A673 (cell line): ENCODE measurements around the gene ACIN1. TPM values are rescaled to one million over a fixed set of nuclear protein-coding genes. Genes with fewer than 3 reads are reported as not detected.

Experiments
- BruUV-seq: library from RNA; stranded (reverse); fragments of 400-500 nt; replicated peaks from 2 replicates; lab custom pipeline; 2021; lab: Mats Ljungman, UMichigan
- CTCF ChIA-PET: fragments of 300-600 bp; sonication (Branson Sonifier 250); formaldehyde crosslinking; loops from one replicate; lab custom pipeline; 2022; ENCODE audit warnings: antibody characterized with exemption; lab: Charles Lee
- POLR2A ChIA-PET: fragments of 300-600 bp; sonication (Branson Sonifier 250); formaldehyde crosslinking; loops from one replicate; lab custom pipeline; 2022; ENCODE audit warnings: antibody characterized with exemption; ENCODE audit not compliant: low non-redundant PET; lab: Charles Lee
- DNase-seq: peaks from one replicate; pipeline ENCODE4 v3.0.0-alpha.2; 2015; ENCODE audit warnings: low spot score
- H3K27ac ChIP-seq: fragments of 200-600 bp; sonication (generic); 2 replicates; pipeline ENCODE4 v1.5.1; 2016; ENCODE audit warnings: mixed run types, low read depth, mild to moderate bottlenecking, mixed read lengths, antibody characterized with exemption, low read length; ENCODE audit not compliant: poor library complexity, severe bottlenecking
- H3K27me3 ChIP-seq: fragments of 200-600 bp; sonication (generic); replicated peaks from 2 replicates; pipeline ENCODE4 v1.6.1; 2017; ENCODE audit warnings: mixed run types, low read depth, mild to moderate bottlenecking, mixed read lengths, antibody characterized with exemption, low read length; ENCODE audit not compliant: insufficient read depth, poor library complexity
- H3K36me3 ChIP-seq: fragments of 200-600 bp; sonication (generic); 2 replicates; pipeline ENCODE4 v1.6.1; 2016; ENCODE audit warnings: mixed run types, mild to moderate bottlenecking, mixed read lengths, antibody characterized with exemption, low read length; ENCODE audit not compliant: insufficient read depth, poor library complexity, severe bottlenecking
- H3K4me1 ChIP-seq: fragments of 200-600 bp; sonication (generic); 2 replicates; pipeline ENCODE4 v1.6.1; 2017; ENCODE audit warnings: mixed run types, mild to moderate bottlenecking, mixed read lengths, antibody characterized with exemption, low read length; ENCODE audit not compliant: insufficient read depth, poor library complexity, severe bottlenecking
- H3K4me3 ChIP-seq: fragments of 200-600 bp; sonication (generic); 2 replicates; pipeline ENCODE4 v1.5.1; 2016; ENCODE audit warnings: low read depth, mixed run types, mild to moderate bottlenecking, mixed read lengths, low read length; ENCODE audit not compliant: poor library complexity, severe bottlenecking
- H3K9me3 ChIP-seq: fragments of 200-600 bp; sonication (generic); 2 replicates; pipeline ENCODE4 v1.6.1; 2016; ENCODE audit warnings: mixed run types, low read depth, mild to moderate bottlenecking, mixed read lengths, antibody characterized with exemption, low read length; ENCODE audit not compliant: poor library complexity, severe bottlenecking
- EZH2 ChIP-seq: fragments of 200-600 bp; sonication (generic); IDR thresholded peaks from 2 replicates; pipeline ENCODE4 v1.6.1; 2017; ENCODE audit warnings: borderline replicate concordance, low read depth, mild to moderate bottlenecking, mixed read lengths, antibody characterized with exemption, low read length; ENCODE audit not compliant: poor library complexity, severe bottlenecking
- intact Hi-C: fragments of 100-400 bp; cut with micrococcal nuclease; formaldehyde crosslinking; loops from one replicate; pipeline ENCODE4 v1.10.0; 2022; ENCODE audit not compliant: unreplicated experiment
- total RNA-seq: library from RNA; stranded (reverse); gene quantifications from 2 replicates; pipeline ENCODE4 v1.2.3, GENCODE V29; 2021
- TF ChIP-seq, protein P1 (sequence below): fragments of 300-800, 200-600 bp; sonication (generic); conservative IDR thresholded peaks from 2 replicates; pipeline ENCODE4 v1.5.1; 2017; ENCODE audit warnings: low read depth, mild to moderate bottlenecking, antibody characterized with exemption, low read length, moderate library complexity, mixed read lengths

The ACIN1 gene
- total RNA-seq, 1 experiment from 2014 or later: 339 TPM

GRCh38 chr14:23115918-23116317 lies 21.0 kb upstream of the ACIN1 start:
- no peak for TF ChIP-seq EZH2
- TF ChIP-seq, protein P1, sequence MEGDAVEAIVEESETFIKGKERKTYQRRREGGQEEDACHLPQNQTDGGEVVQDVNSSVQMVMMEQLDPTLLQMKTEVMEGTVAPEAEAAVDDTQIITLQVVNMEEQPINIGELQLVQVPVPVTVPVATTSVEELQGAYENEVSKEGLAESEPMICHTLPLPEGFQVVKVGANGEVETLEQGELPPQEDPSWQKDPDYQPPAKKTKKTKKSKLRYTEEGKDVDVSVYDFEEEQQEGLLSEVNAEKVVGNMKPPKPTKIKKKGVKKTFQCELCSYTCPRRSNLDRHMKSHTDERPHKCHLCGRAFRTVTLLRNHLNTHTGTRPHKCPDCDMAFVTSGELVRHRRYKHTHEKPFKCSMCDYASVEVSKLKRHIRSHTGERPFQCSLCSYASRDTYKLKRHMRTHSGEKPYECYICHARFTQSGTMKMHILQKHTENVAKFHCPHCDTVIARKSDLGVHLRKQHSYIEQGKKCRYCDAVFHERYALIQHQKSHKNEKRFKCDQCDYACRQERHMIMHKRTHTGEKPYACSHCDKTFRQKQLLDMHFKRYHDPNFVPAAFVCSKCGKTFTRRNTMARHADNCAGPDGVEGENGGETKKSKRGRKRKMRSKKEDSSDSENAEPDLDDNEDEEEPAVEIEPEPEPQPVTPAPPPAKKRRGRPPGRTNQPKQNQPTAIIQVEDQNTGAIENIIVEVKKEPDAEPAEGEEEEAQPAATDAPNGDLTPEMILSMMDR: no peak
- ChIA-PET POLR2A (no interaction called here), CTCF (no interaction called here)

GRCh38 chr14:23115039-23115731 lies 20.2 kb upstream of the ACIN1 start:
- Histone ChIP-seq H3K9me3 (no peaks in the 10 kb centered on the region), H3K27ac (no peak overlapping the region), H3K27me3 (peaks cover 13% of the 10 kb centered on the region), H3K4me1 (no peaks in the 10 kb centered on the region), H3K4me3 (no peak overlapping the region), H3K36me3 (no peaks in the 10 kb centered on the region)
- BruUV-seq: no TSS peak
- intact Hi-C loops: no loop called here
- DNase-seq: peak; percentile 32
- ChIA-PET POLR2A (no interaction called here), CTCF (no interaction called here)
- TF ChIP-seq, protein P1: no peak
- no peak for TF ChIP-seq EZH2

More at GRCh38 chr14:23115918-23116317, 21.0 kb upstream of the ACIN1 start:
- intact Hi-C loops: no loop called here
- Histone ChIP-seq H3K4me3 (no peak overlapping the region), H3K36me3 (no peaks in the 10 kb centered on the region), H3K9me3 (no peaks in the 10 kb centered on the region), H3K27ac (no peak overlapping the region), H3K27me3 (peaks cover 12% of the 10 kb centered on the region), H3K4me1 (no peaks in the 10 kb centered on the region)
- BruUV-seq: no TSS peak
- no peak for DNase-seq

DNA sequence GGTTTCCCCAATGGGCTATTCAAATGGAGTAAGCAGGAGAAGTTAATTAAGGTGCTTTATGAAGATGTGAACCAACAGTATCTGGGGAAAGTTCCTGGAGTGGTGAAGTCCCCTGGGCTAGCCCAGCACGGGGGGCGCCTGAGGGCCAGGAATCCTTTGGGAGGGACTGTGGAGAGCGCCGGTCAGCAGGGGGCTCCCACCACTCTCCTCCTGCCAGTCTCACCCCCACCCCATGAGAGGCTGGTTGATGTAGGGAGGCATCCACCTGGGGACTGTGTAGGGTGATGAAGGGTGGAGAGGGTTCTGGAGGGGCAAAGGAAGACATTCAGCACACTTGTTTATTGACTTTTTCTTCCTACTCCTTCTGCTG lies 19.7 kb upstream of the ACIN1 start:
- POLR2A ChIA-PET: no interaction called here
- CTCF ChIA-PET: no interaction called here
- Histone ChIP-seq H3K27me3 (peaks cover 13% of the 10 kb centered on the region), H3K4me1 (no peaks in the 10 kb centered on the region), H3K4me3 (no peak overlapping the region), H3K9me3 (no peaks in the 10 kb centered on the region), H3K27ac (no peak overlapping the region), H3K36me3 (no peaks in the 10 kb centered on the region)
- intact Hi-C loops: no loop called here
- DNase-seq: no peak
- no TSS peak for BruUV-seq
- TF ChIP-seq, protein P1: no peak
- no peak for TF ChIP-seq EZH2
